Fibroblast of lung (primary cell): ENCODE results near the gene MEGF6. TPM values are rescaled to one million over a fixed set of nuclear protein-coding genes. Genes with fewer than 3 reads are reported as not detected.

ENCODE experiments used
- DNase-seq, 2 donors: peaks; one replicate each; pipeline versions ENCODE4 v3.0.0 to v3.0.0-alpha.2; 2010; ENCODE audit warnings: low read depth in 2 of 2
- H2AFZ ChIP-seq: 2 replicates; pipeline ENCODE4 v1.5.1; 2012; ENCODE audit warnings: low read length, control low read depth, inconsistent platforms
- H3K27ac ChIP-seq: 2 replicates; pipeline ENCODE4 v1.5.1; 2011; ENCODE audit warnings: low read length, control low read depth; ENCODE audit not compliant: insufficient read depth
- H3K27me3 ChIP-seq: 2 replicates; pipeline ENCODE4 v1.5.1; 2011; ENCODE audit warnings: mild to moderate bottlenecking, low read length; ENCODE audit not compliant: control insufficient read depth, insufficient read depth
- H3K36me3 ChIP-seq: 2 replicates; pipeline ENCODE4 v1.5.1; 2011; ENCODE audit warnings: low read length; ENCODE audit not compliant: control insufficient read depth, insufficient read depth
- H3K4me1 ChIP-seq: 2 replicates; pipeline ENCODE4 v1.5.1; 2011; ENCODE audit warnings: low read length; ENCODE audit not compliant: control insufficient read depth, insufficient read depth; ENCODE audit errors: extremely low read depth
- H3K4me2 ChIP-seq: 2 replicates; pipeline ENCODE4 v1.5.1; 2011; ENCODE audit warnings: low read length, control low read depth; ENCODE audit not compliant: insufficient read depth; ENCODE audit errors: extremely low read depth
- H3K4me3 ChIP-seq, 4 experiments: fragments of 200-600 bp in 1 of 4; sonication (generic) in 1 of 4; replicated peaks in 1 of 4; 2 replicates each; pipeline ENCODE4 v1.5.1; 2011 to 2016; ENCODE audit warnings: low read length in 4 of 4, low read depth in 3 of 4, mild to moderate bottlenecking in 3 of 4, control low read depth in 2 of 4, inconsistent platforms in 1 of 4, mixed read lengths in 1 of 4; ENCODE audit not compliant: insufficient read depth in 1 of 4; ENCODE audit errors: control extremely low read depth in 1 of 4
- H3K79me2 ChIP-seq: 2 replicates; pipeline ENCODE4 v1.5.1; 2012; ENCODE audit warnings: mild to moderate bottlenecking, low read length, inconsistent platforms; ENCODE audit not compliant: control insufficient read depth, insufficient read depth
- H3K9ac ChIP-seq: 2 replicates; pipeline ENCODE4 v1.5.1; 2011; ENCODE audit warnings: mild to moderate bottlenecking, low read length, control low read depth; ENCODE audit not compliant: insufficient read depth
- H3K9me3 ChIP-seq: 2 replicates; pipeline ENCODE4 v1.5.1; 2012; ENCODE audit warnings: low read depth, low read length; ENCODE audit not compliant: control insufficient read depth, insufficient read depth
- H4K20me1 ChIP-seq: 2 replicates; pipeline ENCODE4 v1.5.1; 2011; ENCODE audit warnings: low read length; ENCODE audit not compliant: control insufficient read depth, insufficient read depth; ENCODE audit errors: extremely low read depth
- EZH2 ChIP-seq: IDR thresholded peaks from 2 replicates; pipeline ENCODE4 v1.5.1; 2012; ENCODE audit warnings: low read length, control low read depth, mild to moderate bottlenecking; ENCODE audit errors: missing control alignments
- polyA plus RNA-seq, 2 donors: library from polyadenylated mRNA; depleted of rRNA in 1 of 2; stranded (reverse) in 1 of 2; unstranded in 1 of 2; fragments of >200 nt; gene quantifications; 2 replicates each; pipeline ENCODE4 v1.2.1, GENCODE V29; 2011 to 2012; ENCODE audit warnings: missing spikeins in 1 of 2
- total RNA-seq: library from RNA; depleted of rRNA; stranded (reverse); fragments of >200 nt; gene quantifications from 2 replicates; pipeline ENCODE4 v1.2.1, GENCODE V29; 2014
- TF ChIP-seq, protein P1 (sequence below), 2 donors: IDR thresholded peaks in 1 of 2; conservative IDR thresholded peaks in 1 of 2; 1 replicate in 1 of 2; 2 replicates in 1 of 2; pipeline ENCODE4 v1.5.1; 2011 to 2012; ENCODE audit warnings: low read length in 2 of 2, control low read depth in 1 of 2, inconsistent platforms in 1 of 2, low read depth in 1 of 2, mild to moderate bottlenecking in 1 of 2

MEGF6 gene
- total and polyA plus RNA-seq, 2 donors (not counting 1 experiment from before 2014, with no cell fraction given) = 1.6 to 11.6 TPM

- peak; percentile 12 to 76 for DNase-seq
- no peak overlapping the region for H3K4me3 ChIP-seq
- H4K20me1 ChIP-seq = peaks cover 1% of the 10 kb centered on the region
- no peaks in the 10 kb centered on the region for H3K36me3 ChIP-seq
- H3K4me1 ChIP-seq = peaks cover 18% of the 10 kb centered on the region
- TF ChIP-seq, protein P1, sequence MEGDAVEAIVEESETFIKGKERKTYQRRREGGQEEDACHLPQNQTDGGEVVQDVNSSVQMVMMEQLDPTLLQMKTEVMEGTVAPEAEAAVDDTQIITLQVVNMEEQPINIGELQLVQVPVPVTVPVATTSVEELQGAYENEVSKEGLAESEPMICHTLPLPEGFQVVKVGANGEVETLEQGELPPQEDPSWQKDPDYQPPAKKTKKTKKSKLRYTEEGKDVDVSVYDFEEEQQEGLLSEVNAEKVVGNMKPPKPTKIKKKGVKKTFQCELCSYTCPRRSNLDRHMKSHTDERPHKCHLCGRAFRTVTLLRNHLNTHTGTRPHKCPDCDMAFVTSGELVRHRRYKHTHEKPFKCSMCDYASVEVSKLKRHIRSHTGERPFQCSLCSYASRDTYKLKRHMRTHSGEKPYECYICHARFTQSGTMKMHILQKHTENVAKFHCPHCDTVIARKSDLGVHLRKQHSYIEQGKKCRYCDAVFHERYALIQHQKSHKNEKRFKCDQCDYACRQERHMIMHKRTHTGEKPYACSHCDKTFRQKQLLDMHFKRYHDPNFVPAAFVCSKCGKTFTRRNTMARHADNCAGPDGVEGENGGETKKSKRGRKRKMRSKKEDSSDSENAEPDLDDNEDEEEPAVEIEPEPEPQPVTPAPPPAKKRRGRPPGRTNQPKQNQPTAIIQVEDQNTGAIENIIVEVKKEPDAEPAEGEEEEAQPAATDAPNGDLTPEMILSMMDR (conservative IDR thresholded peaks at IDR 0.05 in 1 of 2, IDR thresholded peaks at IDR 0.05 in 1 of 2; ENCODE audit: low read depth in 1 of 2, low read length in 2 of 2) = no peak
- no peaks in the 10 kb centered on the region for H3K79me2 ChIP-seq
- no peak overlapping the region for H2AFZ ChIP-seq
- H3K9me3 ChIP-seq = no peaks in the 10 kb centered on the region
- H3K27me3 ChIP-seq = no peaks in the 10 kb centered on the region
- peak overlapping the region; percentile 2 for H3K9ac ChIP-seq
- no peak overlapping the region for H3K27ac ChIP-seq
- H3K4me2 ChIP-seq = peak overlapping the region; percentile 5
Observed at GRCh38 chr1:3548156-3548893, 63.0 kb downstream of the MEGF6 start.

DNA sequence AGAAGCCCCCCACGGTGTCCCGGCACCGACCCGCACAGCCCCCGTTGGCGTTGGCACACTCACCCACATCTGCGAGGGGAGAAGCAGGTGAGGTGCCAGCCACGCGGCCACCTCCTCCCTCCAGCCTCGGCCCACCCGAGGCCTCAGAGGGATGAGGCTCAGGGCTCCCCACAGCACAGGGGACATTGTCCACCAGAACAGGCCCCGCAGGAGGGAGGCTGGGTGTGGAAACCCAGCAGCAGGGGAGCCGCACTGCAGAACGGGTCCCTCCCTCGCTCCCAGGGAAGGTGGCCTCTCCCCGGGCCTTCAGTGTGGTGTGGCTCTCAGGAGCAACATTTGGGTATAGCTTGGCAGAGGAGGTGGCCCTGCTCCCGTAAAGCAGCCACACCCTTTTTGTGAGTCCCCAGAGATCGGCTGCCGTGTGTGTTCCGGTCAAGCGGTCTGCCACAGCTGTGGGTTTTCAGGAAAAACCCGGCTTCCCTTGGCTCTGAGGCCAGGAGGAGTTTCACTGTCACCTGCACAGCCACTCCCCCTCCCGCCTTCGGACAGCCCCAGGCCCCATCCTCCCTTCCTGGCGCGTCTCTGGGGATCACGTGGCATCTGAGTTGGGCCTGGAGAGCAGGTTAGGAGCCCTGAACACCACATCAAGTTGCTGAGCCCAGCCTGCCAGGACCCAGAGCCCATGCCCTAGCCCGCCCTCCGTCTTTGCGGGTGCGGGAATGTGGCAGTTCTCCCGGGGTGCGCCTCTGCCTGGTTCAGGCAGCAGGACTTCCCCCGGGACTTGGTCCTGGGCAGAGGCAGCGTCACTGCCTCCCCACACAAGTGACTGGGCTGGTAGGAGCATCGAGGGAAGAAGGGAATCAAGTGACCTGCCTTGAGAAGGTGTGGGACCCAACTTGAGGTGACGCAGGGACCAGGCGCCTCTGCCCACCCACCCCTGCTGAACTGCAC, 64.0 kb downstream of the MEGF6 start:
- Histone ChIP-seq H3K79me2 (no peaks in the 10 kb centered on the region), H3K4me1 (peaks cover 23% of the 10 kb centered on the region), H3K9ac (no peak overlapping the region), H3K27ac (no peak overlapping the region), H3K4me3 (no peak overlapping the region), H3K36me3 (no peaks in the 10 kb centered on the region), H3K9me3 (no peaks in the 10 kb centered on the region), H2AFZ (no peak overlapping the region), H4K20me1 (peaks cover 1% of the 10 kb centered on the region), H3K4me2 (no peak overlapping the region), H3K27me3 (no peaks in the 10 kb centered on the region)
- DNase-seq = no peak
- TF ChIP-seq, protein P1 (conservative IDR thresholded peaks at IDR 0.05 in 1 of 2, IDR thresholded peaks at IDR 0.05 in 1 of 2; ENCODE audit: low read depth in 1 of 2, low read length in 2 of 2) = no peak
- no peak for TF ChIP-seq EZH2

DNA sequence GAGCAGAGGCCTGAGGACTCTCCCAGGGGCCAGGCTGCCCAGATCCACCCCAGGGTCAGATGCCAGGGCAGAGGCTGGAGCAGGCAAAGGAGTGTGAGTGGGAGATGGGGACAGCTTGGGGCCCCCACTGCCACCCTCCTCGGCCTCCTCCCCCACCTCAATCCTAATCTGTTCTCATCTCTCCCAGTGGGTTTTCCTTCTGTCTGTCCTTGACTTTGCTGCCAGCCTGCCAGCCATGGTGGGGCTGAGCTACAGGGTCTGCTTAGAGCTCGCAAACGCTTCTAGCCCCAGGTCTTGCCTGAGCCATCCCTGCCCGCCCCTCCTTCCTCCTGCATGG, 65.3 kb downstream of the MEGF6 start:
- no peak for DNase-seq
- Histone ChIP-seq H3K9ac (peak overlapping the region; percentile 23), H3K4me3 (no peak overlapping the region), H3K4me1 (peaks cover 23% of the 10 kb centered on the region), H3K36me3 (no peaks in the 10 kb centered on the region), H2AFZ (no peak overlapping the region), H3K27ac (no peak overlapping the region), H3K9me3 (no peaks in the 10 kb centered on the region), H3K27me3 (no peaks in the 10 kb centered on the region), H4K20me1 (peaks cover 1% of the 10 kb centered on the region), H3K79me2 (no peaks in the 10 kb centered on the region), H3K4me2 (no peak overlapping the region)
- TF ChIP-seq EZH2 = no peak
- TF ChIP-seq, protein P1 (conservative IDR thresholded peaks at IDR 0.05 in 1 of 2, IDR thresholded peaks at IDR 0.05 in 1 of 2; ENCODE audit: low read depth in 1 of 2, low read length in 2 of 2) = no peak
